ENCODE data around the gene SPEM1. TPM values are rescaled to one million over a fixed set of nuclear protein-coding genes. Genes with fewer than 3 reads are reported as not detected.
A peak's percentile ranks its signal among the peaks of the same experiment; 100 is the strongest.

SPEM1 gene
- total and polyA plus RNA-seq, 10 of the 15 experiments (the other 5 are each of a cell fraction or from before 2014, with no cell fraction given), result not detected

DNA sequence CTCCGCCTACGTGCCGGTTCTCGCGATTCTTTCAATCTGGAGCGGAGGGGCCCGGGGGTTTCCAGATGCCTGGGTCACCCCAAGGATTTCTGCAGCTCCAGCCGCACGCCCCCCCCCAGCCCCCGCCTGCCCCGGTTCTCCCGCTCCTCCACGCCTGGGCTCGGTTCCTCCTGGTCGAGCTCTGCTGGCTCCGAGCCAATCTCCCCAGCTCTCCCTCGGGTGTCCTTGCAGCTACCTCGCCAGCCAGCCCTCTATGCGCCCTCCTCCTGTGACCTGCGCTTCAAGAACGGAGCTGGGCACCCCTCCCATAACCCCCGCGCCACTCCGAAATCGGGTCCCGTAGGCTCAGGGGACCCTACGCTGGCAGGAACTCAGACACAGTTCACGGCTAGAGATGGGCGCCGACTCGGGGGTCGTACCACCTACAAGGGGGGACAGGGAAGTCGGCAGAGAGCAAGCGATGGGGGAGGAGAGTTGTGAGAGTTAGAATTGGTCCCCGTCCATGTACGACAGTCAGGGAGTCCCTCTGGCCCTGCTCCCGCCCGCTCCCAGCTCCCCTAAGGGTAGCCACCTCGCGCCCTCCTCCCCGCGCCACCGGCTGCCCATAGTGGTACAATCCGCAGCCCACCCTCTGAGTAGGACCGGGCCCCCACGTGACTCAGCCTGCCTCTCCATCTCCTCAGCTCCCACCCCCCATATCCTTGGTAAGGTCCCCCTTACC lies 20.1 kb downstream of the SPEM1 start (continued):
- TF ChIP-seq, protein P1, sequence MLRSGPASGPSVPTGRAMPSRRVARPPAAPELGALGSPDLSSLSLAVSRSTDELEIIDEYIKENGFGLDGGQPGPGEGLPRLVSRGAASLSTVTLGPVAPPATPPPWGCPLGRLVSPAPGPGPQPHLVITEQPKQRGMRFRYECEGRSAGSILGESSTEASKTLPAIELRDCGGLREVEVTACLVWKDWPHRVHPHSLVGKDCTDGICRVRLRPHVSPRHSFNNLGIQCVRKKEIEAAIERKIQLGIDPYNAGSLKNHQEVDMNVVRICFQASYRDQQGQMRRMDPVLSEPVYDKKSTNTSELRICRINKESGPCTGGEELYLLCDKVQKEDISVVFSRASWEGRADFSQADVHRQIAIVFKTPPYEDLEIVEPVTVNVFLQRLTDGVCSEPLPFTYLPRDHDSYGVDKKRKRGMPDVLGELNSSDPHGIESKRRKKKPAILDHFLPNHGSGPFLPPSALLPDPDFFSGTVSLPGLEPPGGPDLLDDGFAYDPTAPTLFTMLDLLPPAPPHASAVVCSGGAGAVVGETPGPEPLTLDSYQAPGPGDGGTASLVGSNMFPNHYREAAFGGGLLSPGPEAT (IDR thresholded peaks at IDR 0.05; ENCODE audit: low read depth), result peak; percentile 65; the same call in 1 of the 2 replicates
- TF ChIP-seq NR2C1 (IDR thresholded peaks at IDR 0.05) (no peak), ZNF207 (IDR thresholded peaks at IDR 0.05; ENCODE audit: borderline replicate concordance) (no peak), HDGF (IDR thresholded peaks at IDR 0.05) (0 out of 2 replicates have a peak, but pooled peaks have one; percentile 72), SUZ12 (IDR thresholded peaks at IDR 0.05; ENCODE audit: unreplicated experiment) (no peak), EGR1 (IDR thresholded peaks at IDR 0.05; ENCODE audit: borderline replicate concordance in 1 of 2, low read depth in 2 of 2, low read length in 2 of 2) (peak in 1 of 2 experiments; percentile 72; a peak in 2 of 3 replicates), HCFC1 (IDR thresholded peaks at IDR 0.05; ENCODE audit: low read length) (no peak), TARDBP (IDR thresholded peaks at IDR 0.05; ENCODE audit: borderline replicate concordance) (no peak), YY1 (IDR thresholded peaks at IDR 0.05; ENCODE audit: low read depth, low read length) (no peak), NRF1 (conservative IDR thresholded peaks at IDR 0.05; ENCODE audit: low read depth, low read length) (no peak), FOXM1 (IDR thresholded peaks at IDR 0.05; ENCODE audit: low read depth, low read length) (no peak), CHD2 (IDR thresholded peaks at IDR 0.05; ENCODE audit: borderline replicate concordance, low read depth, low read length) (no peak; the same call in 1 of the 2 replicates), CHD1 (IDR thresholded peaks at IDR 0.05; ENCODE audit: low read depth, low read length) (peak; percentile 88; the same call in 1 of the 2 replicates), CBX5 (IDR thresholded peaks at IDR 0.05; ENCODE audit: low read depth) (no peak), NKRF (conservative IDR thresholded peaks at IDR 0.05) (no peak; the same call in 1 of the 2 replicates), EED (IDR thresholded peaks at IDR 0.05; ENCODE audit: low read depth) (no peak), KLF5 (IDR thresholded peaks at IDR 0.05; ENCODE audit: partially characterized antibody) (peak; percentile 96), SIX5 (IDR thresholded peaks at IDR 0.05; ENCODE audit: low read depth, low read length, severe bottlenecking) (no peak), TCF12 (IDR thresholded peaks at IDR 0.05; ENCODE audit: low read depth, low read length) (no peak), ZSCAN29 (IDR thresholded peaks at IDR 0.05) (no peak), PML (IDR thresholded peaks at IDR 0.05; ENCODE audit: low read length) (no peak), WRNIP1 (IDR thresholded peaks at IDR 0.05; ENCODE audit: borderline replicate concordance, low read depth, low read length) (no peak)
- TF ChIP-seq, protein P2, sequence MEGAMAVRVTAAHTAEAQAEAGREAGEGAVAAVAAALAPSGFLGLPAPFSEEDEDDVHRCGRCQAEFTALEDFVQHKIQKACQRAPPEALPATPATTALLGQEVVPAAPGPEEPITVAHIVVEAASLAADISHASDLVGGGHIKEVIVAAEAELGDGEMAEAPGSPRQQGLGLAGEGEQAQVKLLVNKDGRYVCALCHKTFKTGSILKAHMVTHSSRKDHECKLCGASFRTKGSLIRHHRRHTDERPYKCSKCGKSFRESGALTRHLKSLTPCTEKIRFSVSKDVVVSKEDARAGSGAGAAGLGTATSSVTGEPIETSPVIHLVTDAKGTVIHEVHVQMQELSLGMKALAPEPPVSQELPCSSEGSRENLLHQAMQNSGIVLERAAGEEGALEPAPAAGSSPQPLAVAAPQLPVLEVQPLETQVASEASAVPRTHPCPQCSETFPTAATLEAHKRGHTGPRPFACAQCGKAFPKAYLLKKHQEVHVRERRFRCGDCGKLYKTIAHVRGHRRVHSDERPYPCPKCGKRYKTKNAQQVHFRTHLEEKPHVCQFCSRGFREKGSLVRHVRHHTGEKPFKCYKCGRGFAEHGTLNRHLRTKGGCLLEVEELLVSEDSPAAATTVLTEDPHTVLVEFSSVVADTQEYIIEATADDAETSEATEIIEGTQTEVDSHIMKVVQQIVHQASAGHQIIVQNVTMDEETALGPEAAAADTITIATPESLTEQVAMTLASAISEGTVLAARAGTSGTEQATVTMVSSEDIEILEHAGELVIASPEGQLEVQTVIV (IDR thresholded peaks at IDR 0.05; ENCODE audit: borderline replicate concordance, partially characterized antibody), result no peak

Measured in GM12878 (cell line).